Suprapubic skin (tissue), 4 donors: ENCODE measurements around the gene PLAAT5. TPM values are rescaled to one million over a fixed set of nuclear protein-coding genes. Genes with fewer than 3 reads are reported as not detected.

Source experiments
- DNase-seq, 2 donors: peaks; one replicate each; pipeline ENCODE4 v3.0.0-alpha.2; 2019; ENCODE audit warnings: low spot score in 2 of 2
- H3K27ac ChIP-seq: fragments of 200-600 bp; sonication (generic); one replicate; pipeline ENCODE4 v1.5.1; 2019
- H3K27me3 ChIP-seq: fragments of 200-600 bp; sonication (generic); one replicate; pipeline ENCODE4 v1.5.1; 2019
- H3K36me3 ChIP-seq: fragments of 200-600 bp; sonication (generic); one replicate; pipeline ENCODE4 v1.5.1; 2019
- H3K4me1 ChIP-seq: fragments of 200-600 bp; sonication (generic); one replicate; pipeline ENCODE4 v1.5.1; 2019
- H3K4me3 ChIP-seq: fragments of 200-600 bp; sonication (generic); one replicate; pipeline ENCODE4 v1.5.1; 2019; ENCODE audit warnings: mild to moderate bottlenecking
- H3K9me3 ChIP-seq: fragments of 200-600 bp; sonication (generic); one replicate; pipeline ENCODE4 v1.5.1; 2019
- CTCF ChIP-seq, 2 donors: fragments of 200-600 bp in 1 of 2; fragments of 450-650 bp in 1 of 2; sonication (generic) in 1 of 2; IDR thresholded peaks; one replicate each; pipeline ENCODE4 v1.5.1; 2016 to 2019; ENCODE audit warnings: antibody characterized with exemption in 2 of 2, mild to moderate bottlenecking in 1 of 2, moderate library complexity in 1 of 2
- EP300 ChIP-seq: sonication (generic); formaldehyde crosslinking; IDR thresholded peaks from one replicate; pipeline ENCODE4 v1.6.1; 2017; ENCODE audit warnings: antibody characterized with exemption
- POLR2A ChIP-seq, 2 donors: fragments of 450-650 bp; IDR thresholded peaks; one replicate each; pipeline ENCODE4 v1.6.1; 2017; ENCODE audit warnings: antibody characterized with exemption in 2 of 2, mild to moderate bottlenecking in 2 of 2, moderate library complexity in 2 of 2
- POLR2AphosphoS5 ChIP-seq, 3 donors: sonication (generic); formaldehyde crosslinking; IDR thresholded peaks; one replicate each; pipeline ENCODE4 v1.6.1; 2017; ENCODE audit warnings: antibody characterized with exemption in 3 of 3
- WGBS: methylation state at CpG from one replicate; pipeline ENCODE4 v1.1.5; 2018; 5-methylcytosine and 5-hydroxymethylcytosine counted together
- total RNA-seq, 4 donors: library from RNA; depleted of rRNA; stranded (reverse); fragments of >200 nt; gene quantifications; one replicate each; pipeline ENCODE4 v1.1.0, GENCODE V29; 2016

PLAAT5 gene
- total RNA-seq, 4 donors from 2014 or later: 0.38 to 9.9 (median 2.4) TPM

DNA sequence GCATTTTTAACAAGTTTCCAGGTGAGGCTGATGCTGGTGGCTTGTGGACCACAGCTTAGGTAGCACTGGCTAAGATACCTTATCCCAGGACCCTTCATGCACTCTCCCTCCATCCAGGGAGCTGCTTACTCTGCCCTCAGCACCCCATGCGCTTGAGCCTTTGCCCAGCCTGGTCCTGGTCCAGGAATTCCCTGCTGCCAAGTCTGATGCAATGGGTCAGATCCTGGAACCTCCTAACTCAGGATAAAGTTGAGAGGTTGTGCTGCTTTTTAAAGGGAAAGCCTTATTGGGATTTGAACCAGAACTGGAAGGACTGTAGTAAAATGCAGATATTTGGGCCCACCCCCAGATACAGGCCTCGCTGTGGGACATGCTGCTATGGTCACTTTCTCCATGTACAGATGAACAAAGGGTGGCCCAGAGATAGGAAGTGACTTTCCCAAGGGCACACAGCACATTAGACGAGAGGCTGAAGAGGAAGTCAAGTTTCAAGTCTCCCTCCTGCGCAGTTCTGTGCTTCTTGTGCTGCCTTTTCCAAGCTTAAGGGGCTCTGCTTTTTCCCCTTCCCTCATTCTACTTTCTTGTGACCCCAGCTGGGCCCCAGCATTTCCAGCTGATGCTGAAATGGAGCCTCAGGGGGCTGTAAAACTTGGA, 14.1 kb upstream of the PLAAT5 start:
- H3K27ac ChIP-seq: no peak overlapping the region
- no peak overlapping the region for H3K4me3 ChIP-seq
- 70% methylated on average over 4 of the region's 4 CpGs for WGBS
- DNase-seq: no peak
- H3K9me3 ChIP-seq: peaks cover 4% of the 10 kb centered on the region
- TF ChIP-seq CTCF (IDR thresholded peaks at IDR 0.05) (no peak), EP300 (no peak), POLR2A (IDR thresholded peaks at IDR 0.05) (no peak), POLR2AphosphoS5 (IDR thresholded peaks at IDR 0.05) (no peak)
- no peaks in the 10 kb centered on the region for H3K36me3 ChIP-seq
- H3K4me1 ChIP-seq: no peaks in the 10 kb centered on the region
- H3K27me3 ChIP-seq: no peaks in the 10 kb centered on the region

DNA sequence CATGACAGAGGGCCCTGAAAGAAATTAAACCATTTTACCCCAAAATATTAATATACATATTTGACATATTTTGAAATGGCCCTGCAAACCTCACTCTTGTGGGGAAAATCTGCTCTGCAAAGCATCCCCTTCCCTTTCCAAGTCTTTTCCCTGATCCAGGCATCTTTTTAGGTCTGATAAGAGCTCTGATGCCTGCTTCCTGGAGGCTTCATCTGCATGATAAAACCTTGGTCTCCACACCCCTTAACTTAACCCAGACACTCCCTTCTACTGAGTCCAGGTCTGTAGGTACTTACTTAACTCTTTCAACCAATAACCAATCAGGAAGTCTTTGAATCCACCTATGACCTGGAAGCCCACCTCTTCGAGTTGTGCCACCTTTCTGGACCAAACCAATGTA, 13.1 kb upstream of the PLAAT5 start:
- WGBS: 87% methylated on average over 1 of the region's 1 CpG
- no peak overlapping the region for H3K27ac ChIP-seq
- H3K4me1 ChIP-seq: no peaks in the 10 kb centered on the region

GRCh38 chr11:63503492-63503891, 12.5 kb upstream of the PLAAT5 start:
- DNase-seq: no peak
- no peaks in the 10 kb centered on the region for H3K4me1 ChIP-seq
- TF ChIP-seq POLR2A (IDR thresholded peaks at IDR 0.05): no peak
- TF ChIP-seq POLR2AphosphoS5 (IDR thresholded peaks at IDR 0.05): no peak
- TF ChIP-seq EP300: no peak
- no peak for TF ChIP-seq CTCF (IDR thresholded peaks at IDR 0.05)
- WGBS: 85% methylated on average over 6 of the region's 6 CpGs
- H3K4me3 ChIP-seq: no peak overlapping the region
- H3K36me3 ChIP-seq: no peaks in the 10 kb centered on the region
- H3K27ac ChIP-seq: no peak overlapping the region
- no peaks in the 10 kb centered on the region for H3K27me3 ChIP-seq
- peaks cover 8% of the 10 kb centered on the region for H3K9me3 ChIP-seq

More for the DNA sequence above, 13.1 kb upstream of the PLAAT5 start:
- Histone ChIP-seq H3K4me3 (no peak overlapping the region), H3K27me3 (no peaks in the 10 kb centered on the region), H3K36me3 (no peaks in the 10 kb centered on the region), H3K9me3 (peaks cover 8% of the 10 kb centered on the region)
- DNase-seq: no peak
- no peak for TF ChIP-seq POLR2AphosphoS5 (IDR thresholded peaks at IDR 0.05)

DNA sequence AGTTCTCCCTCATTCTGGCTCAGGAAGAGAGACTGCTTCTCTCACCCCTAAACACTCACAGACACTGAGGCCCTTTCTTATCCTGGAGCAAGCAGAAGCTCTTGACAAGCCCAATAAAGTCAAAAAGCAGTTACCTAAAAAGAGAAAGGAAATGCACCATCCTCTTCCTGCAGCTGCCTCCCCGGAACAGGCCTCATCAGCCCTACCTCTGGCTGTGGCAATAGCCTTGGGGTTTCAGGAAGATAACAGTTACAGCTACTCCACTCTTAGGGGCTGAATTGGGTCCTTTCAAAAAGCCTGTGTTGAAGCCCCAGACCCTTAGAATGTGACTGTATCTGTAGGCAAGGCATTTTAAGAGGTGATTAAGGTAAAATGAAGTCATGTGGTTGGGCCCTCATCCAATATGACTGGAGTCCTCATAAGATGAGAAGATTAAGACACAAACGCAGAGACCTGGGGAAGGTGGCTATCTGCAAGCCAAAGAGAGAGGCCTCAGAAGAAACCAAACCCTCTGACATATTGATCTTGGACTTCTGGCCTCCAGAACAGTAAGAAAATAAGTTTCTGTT, 11.4 kb upstream of the PLAAT5 start:
- H3K4me3 ChIP-seq: no peak overlapping the region
- TF ChIP-seq POLR2A (IDR thresholded peaks at IDR 0.05): no peak
- no peak for TF ChIP-seq POLR2AphosphoS5 (IDR thresholded peaks at IDR 0.05)
- TF ChIP-seq EP300: no peak
- TF ChIP-seq CTCF (IDR thresholded peaks at IDR 0.05): no peak
- no peaks in the 10 kb centered on the region for H3K4me1 ChIP-seq
- DNase-seq: no peak
- H3K27ac ChIP-seq: no peak overlapping the region
- WGBS: 56% methylated on average over 2 of the region's 2 CpGs
- no peaks in the 10 kb centered on the region for H3K27me3 ChIP-seq
- H3K9me3 ChIP-seq: peaks cover 8% of the 10 kb centered on the region
- H3K36me3 ChIP-seq: no peaks in the 10 kb centered on the region

GRCh38 chr11:63501236-63501635, 10.3 kb upstream of the PLAAT5 start:
- Histone ChIP-seq H3K36me3 (no peaks in the 10 kb centered on the region), H3K27ac (no peak overlapping the region), H3K9me3 (peaks cover 8% of the 10 kb centered on the region), H3K27me3 (no peaks in the 10 kb centered on the region), H3K4me1 (no peaks in the 10 kb centered on the region), H3K4me3 (no peak overlapping the region)
- WGBS: 43% methylated on average over 1 of the region's 1 CpG
- DNase-seq: no peak
- TF ChIP-seq POLR2AphosphoS5 (IDR thresholded peaks at IDR 0.05): no peak
- no peak for TF ChIP-seq CTCF (IDR thresholded peaks at IDR 0.05)
- TF ChIP-seq EP300: no peak
- no peak for TF ChIP-seq POLR2A (IDR thresholded peaks at IDR 0.05)
